NCI-H2107 treated with DMSO at 0.1 percent for 48 hours (cell line): ENCODE data around the gene PGRMC2.

ENCODE experiments used
- DNase-seq: peaks from one replicate; lab custom pipeline; 2025; ENCODE audit not compliant: unreplicated experiment; lab: John Stamatoyannopoulos, UW

PGRMC2 gene

GRCh38 chr4:128225148-128225547 lies 62.5 kb downstream of the PGRMC2 start:
- no peak for DNase-seq

GRCh38 chr4:128221586-128221985 lies 66.0 kb downstream of the PGRMC2 start:
- no peak for DNase-seq

- DNase-seq: peak; percentile 3
Measured at GRCh38 chr4:128220286-128221235, 67.1 kb downstream of the PGRMC2 start.
